Spleen (tissue), 13 donors: ENCODE measurements around the gene ATP5F1A. TPM values are rescaled to one million over a fixed set of nuclear protein-coding genes. Genes with fewer than 3 reads are reported as not detected.

ENCODE experiments used
- DNase-seq: peaks from one replicate; pipeline ENCODE4 v3.0.0-alpha.2; 2020
- H3K27ac ChIP-seq, 8 donors: fragments of 200-600 bp; sonication (generic) in 7 of 8; 1 replicate in 4 of 8; 2 replicates in 4 of 8; pipeline versions ENCODE4 v1.5.0 to v1.8.0; 2016 to 2021; ENCODE audit warnings: inconsistent platforms in 4 of 8, mild to moderate bottlenecking in 4 of 8, moderate library complexity in 1 of 8
- H3K27me3 ChIP-seq, 7 donors: fragments of 200-600 bp; sonication (generic) in 6 of 7; replicated peaks in 1 of 7; 1 replicate in 4 of 7; 2 replicates in 3 of 7; pipeline versions ENCODE4 v1.5.0 to v1.8.0; 2016 to 2021; ENCODE audit warnings: inconsistent platforms in 3 of 7, mild to moderate bottlenecking in 1 of 7
- H3K36me3 ChIP-seq, 6 donors: fragments of 200-600 bp; sonication (generic) in 5 of 6; 1 replicate in 4 of 6; 2 replicates in 2 of 6; pipeline versions ENCODE4 v1.5.0 to v1.8.0; 2016 to 2021; ENCODE audit warnings: inconsistent platforms in 2 of 6
- H3K4me1 ChIP-seq, 6 donors: fragments of 200-600 bp; sonication (generic) in 5 of 6; 1 replicate in 3 of 6; 2 replicates in 3 of 6; pipeline versions ENCODE4 v1.5.0 to v1.8.0; 2016 to 2021; ENCODE audit warnings: inconsistent platforms in 3 of 6
- H3K4me3 ChIP-seq, 8 donors: fragments of 200-600 bp; sonication (generic) in 7 of 8; 1 replicate in 4 of 8; 2 replicates in 4 of 8; pipeline versions ENCODE4 v1.5.0 to v1.8.0; 2016 to 2021; ENCODE audit warnings: inconsistent platforms in 4 of 8, mild to moderate bottlenecking in 4 of 8, moderate library complexity in 2 of 8
- H3K9me3 ChIP-seq, 8 donors: fragments of 200-600 bp; sonication (generic) in 7 of 8; 1 replicate in 4 of 8; 2 replicates in 4 of 8; pipeline versions ENCODE4 v1.5.0 to v1.8.0; 2016 to 2021; ENCODE audit warnings: inconsistent platforms in 4 of 8
- POLR2A ChIP-seq, 3 donors: fragments of 450-650 bp; IDR thresholded peaks; one replicate each; pipeline ENCODE4 v1.5.1; 2017; ENCODE audit warnings: antibody characterized with exemption in 3 of 3, mild to moderate bottlenecking in 1 of 3
- POLR2AphosphoS5 ChIP-seq, 3 donors: sonication (generic); formaldehyde crosslinking; IDR thresholded peaks; one replicate each; pipeline ENCODE4 v1.5.1; 2017; ENCODE audit warnings: antibody characterized with exemption in 3 of 3
- WGBS, 5 donors: extraction: QIAGEN DNeasy Blood & Tissue Kit in 3 of 5; methylation state at CpG; one replicate each; pipeline versions ENCODE4 v1.1.5 to v1.1.7; 2013 to 2018; 5-methylcytosine and 5-hydroxymethylcytosine counted together
- intact Hi-C: fragments of 100-400 bp; cut with DNase I; formaldehyde crosslinking; loops from one replicate; pipeline ENCODE4 v1.15.0; 2023; ENCODE audit warnings: low total_unique reads
- long read RNA-seq, 2 donors: transcript quantifications; one replicate each; lab custom pipeline, GENCODE V29; 2026
- polyA plus RNA-seq, 3 donors: library from polyadenylated mRNA; stranded (reverse); fragments of 200-250 nt; gene quantifications; one replicate each; pipeline ENCODE4 v1.2.1, GENCODE V29; 2013
- total RNA-seq, 7 donors: library from RNA; depleted of rRNA in 3 of 7; stranded (reverse); fragments of >200 nt in 3 of 7; fragmentation: NEBNext Ultra II Directional in 4 of 7; extraction: Animal tissue kit (Norgen Biotek cat#: 25700) in 4 of 7; gene quantifications; one replicate each; pipeline versions ENCODE4 v1.1.0 to v1.2.1, GENCODE V29; 2016 to 2021
- TF ChIP-seq, protein P1 (sequence below), 11 experiments: fragments of 200-600 bp in 7 of 11; fragments of 450-650 bp in 4 of 11; sonication (generic) in 4 of 11; IDR thresholded peaks in 8 of 11; conservative IDR thresholded peaks in 3 of 11; 1 replicate in 7 of 11; 2 replicates in 4 of 11; pipeline versions ENCODE4 v1.4.0 to v1.8.0; 2016 to 2021; ENCODE audit warnings: antibody characterized with exemption in 11 of 11, inconsistent platforms in 4 of 11, mild to moderate bottlenecking in 1 of 11
- donor health status: healthy with polysubstance abuse.
- donor health status: DM: no; HTN: no; CAD: no; lungs with moderate emphysema.
- donor health status: DM: no; HTN: no; CAD: no.
- donor health status: Bipolar disorder and iron deficiency.
- donor health status: healthy.
- donor health status: DM: no; HTN: no; CAD: no.
- donor health status: DM: yes; HTN: yes; CAD: no.

Gene ATP5F1A
- total RNA-seq: 100 to 1,000 TPM; 250 to 364 (median 271) TPM
- 100 to 1,000 TPM; 188 to 283 (median 216) TPM for polyA plus RNA-seq
- long read RNA-seq, donor 1, full-length matches to known transcripts: 152 of 281 reads
- long read RNA-seq, donor 1, partial matches to known transcripts: 129 of 281 reads
- long read RNA-seq, donor 1, other reads (novel, unspliced or antisense): 0 of 281 reads
- long read RNA-seq, donor 2, full-length matches to known transcripts: 98 of 248 reads
- long read RNA-seq, donor 2, partial matches to known transcripts: 138 of 248 reads
- long read RNA-seq, donor 2, other reads (novel, unspliced or antisense): 12 of 248 reads

GRCh38 chr18:46097801-46098615 is at the start of gene ATP5F1A:
Gene ATP5F1A (minus strand): TSS chr18:46098296. CDS start chr18:46098231, 65 bp downstream.
- TF ChIP-seq POLR2A (IDR thresholded peaks at IDR 0.05) (no peak), POLR2AphosphoS5 (IDR thresholded peaks at IDR 0.05) (peak; percentile 90 to 94 (median 92))
- TF ChIP-seq, protein P1, sequence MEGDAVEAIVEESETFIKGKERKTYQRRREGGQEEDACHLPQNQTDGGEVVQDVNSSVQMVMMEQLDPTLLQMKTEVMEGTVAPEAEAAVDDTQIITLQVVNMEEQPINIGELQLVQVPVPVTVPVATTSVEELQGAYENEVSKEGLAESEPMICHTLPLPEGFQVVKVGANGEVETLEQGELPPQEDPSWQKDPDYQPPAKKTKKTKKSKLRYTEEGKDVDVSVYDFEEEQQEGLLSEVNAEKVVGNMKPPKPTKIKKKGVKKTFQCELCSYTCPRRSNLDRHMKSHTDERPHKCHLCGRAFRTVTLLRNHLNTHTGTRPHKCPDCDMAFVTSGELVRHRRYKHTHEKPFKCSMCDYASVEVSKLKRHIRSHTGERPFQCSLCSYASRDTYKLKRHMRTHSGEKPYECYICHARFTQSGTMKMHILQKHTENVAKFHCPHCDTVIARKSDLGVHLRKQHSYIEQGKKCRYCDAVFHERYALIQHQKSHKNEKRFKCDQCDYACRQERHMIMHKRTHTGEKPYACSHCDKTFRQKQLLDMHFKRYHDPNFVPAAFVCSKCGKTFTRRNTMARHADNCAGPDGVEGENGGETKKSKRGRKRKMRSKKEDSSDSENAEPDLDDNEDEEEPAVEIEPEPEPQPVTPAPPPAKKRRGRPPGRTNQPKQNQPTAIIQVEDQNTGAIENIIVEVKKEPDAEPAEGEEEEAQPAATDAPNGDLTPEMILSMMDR (IDR thresholded peaks at IDR 0.05 in 8 of 11, conservative IDR thresholded peaks at IDR 0.05 in 3 of 11): peak in 1 of 11 experiments; percentile 7
- Histone ChIP-seq H3K27me3 (no peaks in the 10 kb centered on the region), H3K36me3 (peaks cover 0 to 33% (median 18%) of the 10 kb centered on the region in 6 donors), H3K4me3 (peak within 1 kb of the TSS; percentile 95 to 100 (median 98)), H3K4me1 (peaks cover 22 to 55% (median 47%) of the 10 kb centered on the region in 6 donors), H3K9me3 (no peaks in the 10 kb centered on the region), H3K27ac (peak within 1 kb of the TSS; percentile 88 to 94 (median 92))
- intact Hi-C loops: no loop called here
- peak; percentile 96 for DNase-seq
- WGBS, 5 donors: 0 to 1% (median 1%) methylated on average over 27 to 53 of the region's 53 CpGs

DNA sequence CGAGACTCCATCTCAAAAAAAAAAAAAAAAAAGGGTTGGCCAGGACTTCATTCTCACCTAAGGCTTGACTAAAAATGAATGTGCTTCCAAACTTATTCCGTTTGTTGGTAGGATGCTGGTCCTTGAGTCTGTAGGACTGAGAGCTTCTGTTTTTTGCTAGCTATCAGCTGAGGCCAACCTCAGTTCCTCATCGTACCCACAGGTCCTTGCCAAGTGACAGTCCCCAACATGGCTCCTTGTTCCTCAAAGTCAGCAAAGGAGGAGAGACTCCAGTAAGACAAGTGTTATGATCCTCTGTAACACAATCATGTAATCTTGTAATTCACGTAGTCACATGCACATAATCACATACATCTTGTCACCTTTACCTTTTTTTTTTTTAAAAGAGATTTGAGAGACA is 43.1 kb upstream of the ATP5F1A start:
- WGBS, 5 donors: 78 to 84% (median 81%) methylated on average over 3 to 4 of the region's 4 CpGs
- intact Hi-C loops: no loop called here

GRCh38 chr18:46140173-46140572 is 42.1 kb upstream of the ATP5F1A start:
- Histone ChIP-seq H3K4me3 (no peak overlapping the region), H3K27ac (no peak overlapping the region), H3K36me3 (no peaks in the 10 kb centered on the region), H3K27me3 (no peaks in the 10 kb centered on the region), H3K4me1 (no peaks in the 10 kb centered on the region), H3K9me3 (no peaks in the 10 kb centered on the region)
- TF ChIP-seq POLR2AphosphoS5 (IDR thresholded peaks at IDR 0.05) (no peak), POLR2A (IDR thresholded peaks at IDR 0.05) (no peak)
- TF ChIP-seq, protein P1 (IDR thresholded peaks at IDR 0.05 in 8 of 11, conservative IDR thresholded peaks at IDR 0.05 in 3 of 11): no peak
- DNase-seq: no peak
- intact Hi-C loops: no loop called here
- WGBS, 5 donors: 94 to 97% (median 94%) methylated on average over 4 of the region's 4 CpGs

More for the DNA sequence above, 43.1 kb upstream of the ATP5F1A start:
- no peaks in the 10 kb centered on the region for H3K36me3 ChIP-seq
- DNase-seq: no peak
- TF ChIP-seq POLR2AphosphoS5 (IDR thresholded peaks at IDR 0.05): no peak
- TF ChIP-seq, protein P1 (IDR thresholded peaks at IDR 0.05 in 8 of 11, conservative IDR thresholded peaks at IDR 0.05 in 3 of 11): no peak
- no peak for TF ChIP-seq POLR2A (IDR thresholded peaks at IDR 0.05)
- H3K27me3 ChIP-seq: no peaks in the 10 kb centered on the region
- H3K4me1 ChIP-seq: no peaks in the 10 kb centered on the region
- no peak overlapping the region for H3K4me3 ChIP-seq
- H3K27ac ChIP-seq: no peak overlapping the region
- H3K9me3 ChIP-seq: no peaks in the 10 kb centered on the region
